Activated CD4-positive, alpha-beta T cell treated with anti-CD3 and anti-CD28 coated beads, Interleukin-2, amount 50 U/mL, for 24 hours (primary cell): ENCODE results near the gene TBX20.
"Not testable (repeated sequence)": the region's sequence is repeated elsewhere in the genome, so short reads cannot be mapped to it uniquely, and the experiment has no call there.

ENCODE experiments used
- DNase-seq, 2 donors: peaks; one replicate each; pipeline ENCODE4 v3.0.0-alpha.2; 2020; ENCODE audit warnings: low read depth in 1 of 2, low spot score in 1 of 2

The TBX20 gene

DNA sequence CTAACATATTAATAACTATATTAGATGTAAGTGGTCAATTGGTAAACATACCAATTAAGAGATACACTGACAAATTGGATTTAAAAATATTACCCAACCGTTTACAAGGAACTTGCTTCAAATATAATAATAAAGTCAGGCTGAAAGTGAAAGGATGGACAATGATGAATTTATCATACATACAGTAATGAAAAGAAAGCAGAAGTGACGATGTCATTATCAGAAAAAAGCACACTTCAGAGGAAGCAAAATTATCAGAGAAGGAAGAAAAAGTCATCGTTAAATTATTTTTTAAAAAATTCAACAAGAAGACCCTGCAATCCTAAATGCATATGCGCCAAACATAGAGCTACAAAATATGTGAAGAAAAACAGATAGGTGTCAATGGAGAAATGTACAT, 81.8 kb downstream of the TBX20 start:
- DNase-seq = not testable (repeated sequence)

- DNase-seq = not testable (repeated sequence)
Measured at GRCh38 chr7:35167658-35168057, 86.2 kb downstream of the TBX20 start.

- not testable (repeated sequence) for DNase-seq
Measured at GRCh38 chr7:35167158-35167557, 86.7 kb downstream of the TBX20 start.

- DNase-seq = not testable (repeated sequence)
Measured at GRCh38 chr7:35161059-35161740, 92.7 kb downstream of the TBX20 start.
